NB4 (cell line): ENCODE measurements around the gene SLC7A6.

Experiments
- MYC ChIP-seq: IDR thresholded peaks from 2 replicates; pipeline ENCODE4 v1.6.1; 2011; ENCODE audit warnings: low read depth, low read length
- POLR2A ChIP-seq: IDR thresholded peaks from 2 replicates; pipeline ENCODE4 v1.6.1; 2011; ENCODE audit warnings: mild to moderate bottlenecking; ENCODE audit not compliant: insufficient read length; ENCODE audit errors: extremely low read depth
- TF ChIP-seq, protein P1 (sequence below): IDR thresholded peaks from one replicate; pipeline ENCODE4 v1.5.1; 2012; ENCODE audit warnings: low read depth, low read length
- TF ChIP-seq, protein P2 (sequence below): IDR thresholded peaks from 2 replicates; pipeline ENCODE4 v1.6.1; 2011; ENCODE audit warnings: low read depth, low read length

DNA sequence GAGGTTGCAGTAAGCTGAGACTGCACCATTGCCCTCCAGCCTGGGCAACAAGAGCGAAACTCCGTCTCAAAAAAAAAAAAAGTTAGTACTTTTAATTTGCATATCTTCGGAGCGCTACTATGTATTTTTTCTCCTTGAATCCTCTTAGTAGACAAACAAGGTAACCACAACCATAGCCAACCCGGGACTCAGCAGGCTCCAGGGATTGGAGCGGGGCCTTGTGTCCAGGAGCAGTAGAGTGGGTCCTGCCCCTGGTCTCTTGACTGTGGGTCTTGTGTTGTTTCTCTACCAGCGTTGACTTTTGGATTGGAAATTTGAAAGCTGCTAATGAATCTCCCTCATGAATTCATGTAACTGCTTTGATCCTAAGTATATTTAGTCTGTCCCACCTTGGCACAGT lies 78.8 kb downstream of the SLC7A6 start:
- TF ChIP-seq, protein P1, sequence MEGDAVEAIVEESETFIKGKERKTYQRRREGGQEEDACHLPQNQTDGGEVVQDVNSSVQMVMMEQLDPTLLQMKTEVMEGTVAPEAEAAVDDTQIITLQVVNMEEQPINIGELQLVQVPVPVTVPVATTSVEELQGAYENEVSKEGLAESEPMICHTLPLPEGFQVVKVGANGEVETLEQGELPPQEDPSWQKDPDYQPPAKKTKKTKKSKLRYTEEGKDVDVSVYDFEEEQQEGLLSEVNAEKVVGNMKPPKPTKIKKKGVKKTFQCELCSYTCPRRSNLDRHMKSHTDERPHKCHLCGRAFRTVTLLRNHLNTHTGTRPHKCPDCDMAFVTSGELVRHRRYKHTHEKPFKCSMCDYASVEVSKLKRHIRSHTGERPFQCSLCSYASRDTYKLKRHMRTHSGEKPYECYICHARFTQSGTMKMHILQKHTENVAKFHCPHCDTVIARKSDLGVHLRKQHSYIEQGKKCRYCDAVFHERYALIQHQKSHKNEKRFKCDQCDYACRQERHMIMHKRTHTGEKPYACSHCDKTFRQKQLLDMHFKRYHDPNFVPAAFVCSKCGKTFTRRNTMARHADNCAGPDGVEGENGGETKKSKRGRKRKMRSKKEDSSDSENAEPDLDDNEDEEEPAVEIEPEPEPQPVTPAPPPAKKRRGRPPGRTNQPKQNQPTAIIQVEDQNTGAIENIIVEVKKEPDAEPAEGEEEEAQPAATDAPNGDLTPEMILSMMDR, result no peak
- no peak for TF ChIP-seq POLR2A
- TF ChIP-seq MYC, result no peak
- TF ChIP-seq, protein P2, sequence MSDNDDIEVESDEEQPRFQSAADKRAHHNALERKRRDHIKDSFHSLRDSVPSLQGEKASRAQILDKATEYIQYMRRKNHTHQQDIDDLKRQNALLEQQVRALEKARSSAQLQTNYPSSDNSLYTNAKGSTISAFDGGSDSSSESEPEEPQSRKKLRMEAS, result no peak
